SK-N-SH (cell line): Measurements from ENCODE around the gene LRRN4CL. TPM values are rescaled to one million over a fixed set of nuclear protein-coding genes. Genes with fewer than 3 reads are reported as not detected.
A peak's percentile ranks its signal among the peaks of the same experiment; 100 is the strongest.

ENCODE experiments used
- CTCF ChIA-PET: fragments of 300-600, 350-600 bp; formaldehyde crosslinking; extraction: SDS; loops from one replicate; lab custom pipeline; 2021; lab: Yijun Ruan, JAX
- POLR2A ChIA-PET: fragments of 350-600 bp; sonication (Branson Sonifier 250); formaldehyde crosslinking; extraction: SDS; loops from one replicate; lab custom pipeline; 2020; ENCODE audit warnings: antibody characterized with exemption, inconsistent platforms; lab: Yijun Ruan, JAX
- DNase-seq: peaks from one replicate; pipeline ENCODE4 v3.0.0; 2012
- H2AFZ ChIP-seq: fragments of 200-600 bp; sonication (generic); 2 replicates; pipeline ENCODE4 v1.8.1; 2016; ENCODE audit warnings: antibody characterized with exemption, mild to moderate bottlenecking, low read depth
- H3F3A ChIP-seq: fragments of 200-600 bp; sonication (generic); replicated peaks from 2 replicates; pipeline ENCODE3; 2016; ENCODE audit warnings: antibody characterized with exemption, mild to moderate bottlenecking; ENCODE audit not compliant: insufficient read depth
- H3K27ac ChIP-seq, 2 experiments: fragments of 200-500 bp in 1 of 2; fragments of 200-600 bp in 1 of 2; sonication (Bioruptor generic) in 1 of 2; sonication (generic), shearing (Covaris generic) in 1 of 2; 2 replicates each; pipeline versions ENCODE4 v1.5.1 to v1.6.1; 2014 to 2016; ENCODE audit warnings: low read depth in 2 of 2, inconsistent platforms in 1 of 2, low read length in 1 of 2, mild to moderate bottlenecking in 1 of 2, mixed read lengths in 1 of 2
- H3K27me3 ChIP-seq: fragments of 200-600 bp; sonication (generic), shearing (Covaris generic); 2 replicates; pipeline ENCODE4 v1.6.1; 2016; ENCODE audit warnings: mixed run types; ENCODE audit not compliant: insufficient read depth
- H3K36me3 ChIP-seq, 2 experiments: fragments of 200-500 bp in 1 of 2; fragments of 200-600 bp in 1 of 2; sonication (Bioruptor generic) in 1 of 2; sonication (generic) in 1 of 2; replicated peaks in 1 of 2; 2 replicates each; pipeline versions ENCODE3 to v1.5.1; 2014 to 2016; ENCODE audit warnings: low read length in 1 of 2, mild to moderate bottlenecking in 1 of 2; ENCODE audit not compliant: insufficient read depth in 2 of 2, control insufficient read depth in 1 of 2
- H3K4me1 ChIP-seq, 2 experiments: fragments of 200-500 bp in 1 of 2; fragments of 200-600 bp in 1 of 2; sonication (Bioruptor generic) in 1 of 2; sonication (generic), shearing (Covaris generic) in 1 of 2; 2 replicates each; pipeline versions ENCODE4 v1.5.1 to v1.6.1; 2014 to 2016; ENCODE audit warnings: low read depth in 1 of 2, low read length in 1 of 2, mixed run types in 1 of 2; ENCODE audit not compliant: insufficient read depth in 2 of 2, control insufficient read depth in 1 of 2
- H3K4me2 ChIP-seq: fragments of 200-600 bp; sonication (generic), shearing (Covaris generic); 2 replicates; pipeline ENCODE4 v1.6.1; 2017; ENCODE audit warnings: mixed run types
- H3K4me3 ChIP-seq, 2 experiments: fragments of 200-500 bp in 1 of 2; fragments of 200-600 bp in 1 of 2; sonication (Bioruptor generic) in 1 of 2; sonication (generic), shearing (Covaris generic) in 1 of 2; 2 replicates each; pipeline versions ENCODE4 v1.5.1 to v1.8.1; 2014 to 2016; ENCODE audit warnings: low read depth in 2 of 2, inconsistent platforms in 1 of 2, low read length in 1 of 2, mild to moderate bottlenecking in 1 of 2, mixed read lengths in 1 of 2, moderate library complexity in 1 of 2
- H3K79me2 ChIP-seq: fragments of 200-600 bp; sonication (generic); 2 replicates; pipeline ENCODE4 v1.8.1; 2017; ENCODE audit warnings: mild to moderate bottlenecking; ENCODE audit not compliant: insufficient read depth
- H3K9ac ChIP-seq: fragments of 200-600 bp; sonication (generic); 2 replicates; pipeline ENCODE4 v1.6.1; 2017; ENCODE audit warnings: mixed run types
- H3K9me2 ChIP-seq: fragments of 200-600 bp; sonication (generic); 2 replicates; pipeline ENCODE4 v1.6.1; 2017; ENCODE audit warnings: mixed run types
- H3K9me3 ChIP-seq: fragments of 200-600 bp; sonication (generic); 2 replicates; pipeline ENCODE4 v1.6.1; 2017; ENCODE audit warnings: mixed run types, mild to moderate bottlenecking, moderate library complexity
- H4K20me1 ChIP-seq: fragments of 200-600 bp; sonication (generic); 2 replicates; pipeline ENCODE4 v1.6.1; 2017; ENCODE audit warnings: mild to moderate bottlenecking, mixed run types; ENCODE audit not compliant: insufficient read depth
- CHD2 ChIP-seq: fragments of 150-350 bp; IDR thresholded peaks from 2 replicates; pipeline ENCODE4 v1.6.1; 2018; ENCODE audit warnings: low read length; ENCODE audit not compliant: partially characterized antibody
- ELF1 ChIP-seq: IDR thresholded peaks from 2 replicates; pipeline ENCODE4 v1.4.0; 2012
- EZH2phosphoT487 ChIP-seq: fragments of 200-600 bp; sonication (generic); IDR thresholded peaks from 2 replicates; pipeline ENCODE4 v1.6.1; 2017; ENCODE audit warnings: low read depth, mixed run types, mild to moderate bottlenecking, antibody characterized with exemption, moderate library complexity, borderline replicate concordance
- FOXM1 ChIP-seq: IDR thresholded peaks from 2 replicates; pipeline ENCODE4 v1.4.0; 2012; ENCODE audit warnings: low read depth, mild to moderate bottlenecking
- GATA2 ChIP-seq: sonication (generic); formaldehyde crosslinking; IDR thresholded peaks from 2 replicates; pipeline ENCODE4 v1.5.0; 2020; ENCODE audit warnings: mild to moderate bottlenecking, missing genetic modification reagents
- RXRA ChIP-seq: IDR thresholded peaks from 2 replicates; pipeline ENCODE4 v1.4.0; 2012; ENCODE audit warnings: low read depth, mild to moderate bottlenecking, borderline replicate concordance
- SIN3A ChIP-seq: IDR thresholded peaks from 2 replicates; pipeline ENCODE4 v1.6.1; 2012; ENCODE audit warnings: low read depth, mild to moderate bottlenecking, low read length, moderate library complexity, borderline replicate concordance
- TAF1 ChIP-seq: IDR thresholded peaks from 2 replicates; pipeline ENCODE4 v1.6.1; 2012; ENCODE audit warnings: low read depth, mild to moderate bottlenecking, low read length, moderate library complexity, borderline replicate concordance
- TCF12 ChIP-seq: IDR thresholded peaks from 2 replicates; pipeline ENCODE4 v1.4.0; 2012
- WGBS: methylation state at CpG from one replicate; pipeline ENCODE4 v1.1.6; 2017; ENCODE audit warnings: low lambda C conversion rate; 5-methylcytosine and 5-hydroxymethylcytosine counted together
- polyA plus RNA-seq, 3 experiments: library from polyadenylated mRNA; depleted of rRNA; stranded (reverse); fragments of >200 nt; gene quantifications; 2 replicates each; pipeline ENCODE4 v1.2.3, GENCODE V29; 2012
- TF ChIP-seq, protein P1 (sequence below): IDR thresholded peaks from 2 replicates; pipeline ENCODE4 v1.4.0; 2012; ENCODE audit warnings: low read depth, borderline replicate concordance
- TF ChIP-seq, protein P2 (sequence below): IDR thresholded peaks from 2 replicates; pipeline ENCODE4 v1.4.0; 2012; ENCODE audit warnings: low read depth, borderline replicate concordance
- TF ChIP-seq, protein P3 (sequence below): IDR thresholded peaks from 2 replicates; pipeline ENCODE4; 2012
- TF ChIP-seq, protein P4 (sequence below): fragments of 200-600 bp; sonication (generic); IDR thresholded peaks from 2 replicates; pipeline ENCODE4 v1.6.1; 2017; ENCODE audit warnings: antibody characterized with exemption, mild to moderate bottlenecking, moderate library complexity

The LRRN4CL gene
- polyA plus RNA-seq, 1 of the 3 experiments (the other 2 are of a cell fraction), result 0.08 TPM

GRCh38 chr11:62709247-62710000 is 20.1 kb upstream of the LRRN4CL start (continued):
- TF ChIP-seq, protein P1, sequence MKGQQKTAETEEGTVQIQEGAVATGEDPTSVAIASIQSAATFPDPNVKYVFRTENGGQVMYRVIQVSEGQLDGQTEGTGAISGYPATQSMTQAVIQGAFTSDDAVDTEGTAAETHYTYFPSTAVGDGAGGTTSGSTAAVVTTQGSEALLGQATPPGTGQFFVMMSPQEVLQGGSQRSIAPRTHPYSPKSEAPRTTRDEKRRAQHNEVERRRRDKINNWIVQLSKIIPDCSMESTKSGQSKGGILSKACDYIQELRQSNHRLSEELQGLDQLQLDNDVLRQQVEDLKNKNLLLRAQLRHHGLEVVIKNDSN, result peak; percentile 37; the same call in 1 of the 2 replicates
- TF ChIP-seq RXRA (no peak), EZH2phosphoT487 (no peak), TCF12 (peak; percentile 14; the same call in 1 of the 2 replicates), CHD2 (peak; percentile 85), FOXM1 (no peak)
- TF ChIP-seq, protein P2, sequence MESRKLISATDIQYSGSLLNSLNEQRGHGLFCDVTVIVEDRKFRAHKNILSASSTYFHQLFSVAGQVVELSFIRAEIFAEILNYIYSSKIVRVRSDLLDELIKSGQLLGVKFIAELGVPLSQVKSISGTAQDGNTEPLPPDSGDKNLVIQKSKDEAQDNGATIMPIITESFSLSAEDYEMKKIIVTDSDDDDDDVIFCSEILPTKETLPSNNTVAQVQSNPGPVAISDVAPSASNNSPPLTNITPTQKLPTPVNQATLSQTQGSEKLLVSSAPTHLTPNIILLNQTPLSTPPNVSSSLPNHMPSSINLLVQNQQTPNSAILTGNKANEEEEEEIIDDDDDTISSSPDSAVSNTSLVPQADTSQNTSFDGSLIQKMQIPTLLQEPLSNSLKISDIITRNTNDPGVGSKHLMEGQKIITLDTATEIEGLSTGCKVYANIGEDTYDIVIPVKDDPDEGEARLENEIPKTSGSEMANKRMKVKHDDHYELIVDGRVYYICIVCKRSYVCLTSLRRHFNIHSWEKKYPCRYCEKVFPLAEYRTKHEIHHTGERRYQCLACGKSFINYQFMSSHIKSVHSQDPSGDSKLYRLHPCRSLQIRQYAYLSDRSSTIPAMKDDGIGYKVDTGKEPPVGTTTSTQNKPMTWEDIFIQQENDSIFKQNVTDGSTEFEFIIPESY, result no peak
- TF ChIP-seq, protein P3, sequence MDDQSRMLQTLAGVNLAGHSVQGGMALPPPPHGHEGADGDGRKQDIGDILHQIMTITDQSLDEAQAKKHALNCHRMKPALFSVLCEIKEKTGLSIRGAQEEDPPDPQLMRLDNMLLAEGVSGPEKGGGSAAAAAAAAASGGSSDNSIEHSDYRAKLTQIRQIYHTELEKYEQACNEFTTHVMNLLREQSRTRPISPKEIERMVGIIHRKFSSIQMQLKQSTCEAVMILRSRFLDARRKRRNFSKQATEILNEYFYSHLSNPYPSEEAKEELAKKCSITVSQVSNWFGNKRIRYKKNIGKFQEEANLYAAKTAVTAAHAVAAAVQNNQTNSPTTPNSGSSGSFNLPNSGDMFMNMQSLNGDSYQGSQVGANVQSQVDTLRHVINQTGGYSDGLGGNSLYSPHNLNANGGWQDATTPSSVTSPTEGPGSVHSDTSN, result peak; percentile 45; the same call in 1 of the 2 replicates

DNA sequence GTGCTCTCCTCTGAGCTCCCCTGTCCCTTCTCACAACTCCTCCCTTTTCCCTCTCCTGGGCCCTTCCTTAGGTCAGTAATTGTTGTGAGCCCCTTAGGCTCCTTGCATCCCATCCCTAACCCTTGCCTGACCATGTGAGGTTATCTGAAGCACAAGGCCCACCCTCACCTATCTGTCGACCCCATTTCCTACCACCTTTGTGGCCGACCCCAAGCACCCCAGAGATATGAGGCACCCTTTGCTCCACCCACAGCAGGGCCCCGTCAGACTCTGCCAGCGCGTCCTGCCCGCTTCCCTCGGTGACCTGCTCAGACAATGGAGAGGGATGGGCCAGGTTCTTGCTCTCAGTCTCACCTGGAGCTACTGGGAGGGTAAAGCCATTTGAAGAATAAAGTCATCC is 19.5 kb upstream of the LRRN4CL start:
- Histone ChIP-seq H3F3A (peaks cover 50% of the 10 kb centered on the region), H2AFZ (0 out of 2 replicates have a peak overlapping the region, but pooled peaks have one; percentile 13), H3K27ac (peak overlapping the region; percentile 85 to 87), H3K36me3 (peaks cover 31 to 36% of the 10 kb centered on the region in 2 experiments), H3K27me3 (no peaks in the 10 kb centered on the region), H3K4me2 (peak overlapping the region; percentile 81), H3K9me2 (no peaks in the 10 kb centered on the region), H3K9ac (peak overlapping the region; percentile 70), H3K79me2 (peaks cover 12% of the 10 kb centered on the region; the same call in 1 of the 2 replicates), H3K4me1 (peaks cover 22 to 45% of the 10 kb centered on the region in 2 experiments; a peak in 3 of 4 replicates), H3K9me3 (no peaks in the 10 kb centered on the region), H4K20me1 (no peaks in the 10 kb centered on the region), H3K4me3 (peak overlapping the region; percentile 48 to 59)
- ChIA-PET CTCF (interaction anchor here (0.6 to 6.6 kb wide), 5 partner anchors 14 to 176 kb away, joined by 3 to 48 read pairs (median 3); partner anchors contain the start of gene HNRNPUL2), POLR2A (interaction anchor here (0.6 to 4.0 kb wide), 10 partner anchors 17 to 181 kb away, joined by 3 to 24 read pairs (median 4); partner anchors contain the start of genes C11orf98, CSKMT, HNRNPUL2 and LBHD1)
- 54% methylated on average over 7 of the region's 7 CpGs for WGBS
- DNase-seq, result no peak
- TF ChIP-seq, protein P1, result no peak
- TF ChIP-seq ELF1 (no peak), SIN3A (no peak), TCF12 (no peak), TAF1 (no peak), FOXM1 (no peak), GATA2 (CRISPR knock-in tag) (no peak)
- TF ChIP-seq, protein P4, sequence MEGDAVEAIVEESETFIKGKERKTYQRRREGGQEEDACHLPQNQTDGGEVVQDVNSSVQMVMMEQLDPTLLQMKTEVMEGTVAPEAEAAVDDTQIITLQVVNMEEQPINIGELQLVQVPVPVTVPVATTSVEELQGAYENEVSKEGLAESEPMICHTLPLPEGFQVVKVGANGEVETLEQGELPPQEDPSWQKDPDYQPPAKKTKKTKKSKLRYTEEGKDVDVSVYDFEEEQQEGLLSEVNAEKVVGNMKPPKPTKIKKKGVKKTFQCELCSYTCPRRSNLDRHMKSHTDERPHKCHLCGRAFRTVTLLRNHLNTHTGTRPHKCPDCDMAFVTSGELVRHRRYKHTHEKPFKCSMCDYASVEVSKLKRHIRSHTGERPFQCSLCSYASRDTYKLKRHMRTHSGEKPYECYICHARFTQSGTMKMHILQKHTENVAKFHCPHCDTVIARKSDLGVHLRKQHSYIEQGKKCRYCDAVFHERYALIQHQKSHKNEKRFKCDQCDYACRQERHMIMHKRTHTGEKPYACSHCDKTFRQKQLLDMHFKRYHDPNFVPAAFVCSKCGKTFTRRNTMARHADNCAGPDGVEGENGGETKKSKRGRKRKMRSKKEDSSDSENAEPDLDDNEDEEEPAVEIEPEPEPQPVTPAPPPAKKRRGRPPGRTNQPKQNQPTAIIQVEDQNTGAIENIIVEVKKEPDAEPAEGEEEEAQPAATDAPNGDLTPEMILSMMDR, result no peak
- TF ChIP-seq, protein P2, result no peak
